ENCODE data around the gene CACNA1C. TPM values are rescaled to one million over a fixed set of nuclear protein-coding genes. Genes with fewer than 3 reads are reported as not detected.

Gene CACNA1C
- total and polyA plus RNA-seq, 8 donors, result 0.31 to 55.8 (median 7.2) TPM

GRCh38 chr12:2376908-2377657, 324.3 kb downstream of the CACNA1C start:
- 53 to 60% (median 57%) methylated on average over 19 to 20 of the region's 20 CpGs for WGBS, 5 donors
- intact Hi-C loops (cut with DNase I; ENCODE audit: low total_unique reads), result no loop called here
- peak in 1 of 2 donors; percentile 56 for DNase-seq
- no peaks in the 10 kb centered on the region for H3K9me3 ChIP-seq
- H3K4me1 ChIP-seq, result peaks cover 0 to 35% (median 0%) of the 10 kb centered on the region in 4 donors
- no peak overlapping the region for H3K4me3 ChIP-seq
- H3K27ac ChIP-seq, result peak overlapping the region in 1 of 5 donors; percentile 37
- TF ChIP-seq POLR2AphosphoS5 (IDR thresholded peaks at IDR 0.05) (no peak), EP300 (IDR thresholded peaks at IDR 0.05) (no peak), CTCF (IDR thresholded peaks at IDR 0.05) (no peak), POLR2A (IDR thresholded peaks at IDR 0.05) (no peak)
- no peaks in the 10 kb centered on the region for H3K27me3 ChIP-seq
- no peaks in the 10 kb centered on the region for H3K36me3 ChIP-seq

DNA sequence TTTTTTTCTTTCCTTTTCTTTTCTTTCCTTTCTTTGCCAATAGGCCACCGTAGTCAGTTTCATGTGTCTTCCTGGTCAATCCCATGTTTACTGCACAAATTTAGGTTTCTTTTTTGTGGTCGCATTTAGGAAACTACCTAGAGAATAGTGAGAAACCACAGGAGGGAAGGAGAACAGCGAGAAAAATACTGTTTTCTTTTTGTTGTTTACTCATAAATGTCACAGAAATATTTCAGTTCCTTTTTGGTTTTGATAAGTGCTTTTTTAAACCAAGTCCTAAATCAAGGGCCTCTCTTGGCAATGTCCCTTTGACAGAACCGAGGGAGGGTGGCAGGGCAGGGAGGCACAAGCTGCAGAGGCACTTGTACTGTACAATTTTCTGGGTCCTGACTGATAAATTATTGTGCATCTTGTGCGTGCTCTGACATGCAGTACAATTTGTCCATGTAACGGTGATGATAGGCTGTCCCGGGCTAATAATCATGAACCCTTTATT, 326.1 kb downstream of the CACNA1C start:
- DNase-seq, result no peak
- Histone ChIP-seq H3K9me3 (no peaks in the 10 kb centered on the region), H3K27ac (peak overlapping the region in 2 of 5 donors; percentile 17 to 37), H3K36me3 (no peaks in the 10 kb centered on the region), H3K4me3 (no peak overlapping the region), H3K27me3 (no peaks in the 10 kb centered on the region), H3K4me1 (peaks cover 0 to 49% (median 4%) of the 10 kb centered on the region in 4 donors)
- intact Hi-C loops (cut with DNase I; ENCODE audit: low total_unique reads), result no loop called here
- 59 to 82% (median 74%) methylated on average over 7 of the region's 7 CpGs for WGBS, 5 donors
- TF ChIP-seq POLR2A (IDR thresholded peaks at IDR 0.05), result no peak
- no peak for TF ChIP-seq EP300 (IDR thresholded peaks at IDR 0.05)

- H3K27ac ChIP-seq, result peak overlapping the region in 1 of 5 donors; percentile 65
- no peak for DNase-seq
- H3K4me1 ChIP-seq, result peaks cover 0 to 65% (median 12%) of the 10 kb centered on the region in 4 donors
- no peaks in the 10 kb centered on the region for H3K9me3 ChIP-seq
- no peaks in the 10 kb centered on the region for H3K36me3 ChIP-seq
- WGBS, 5 donors, result 71 to 88% (median 72%) methylated on average over 2 of the region's 2 CpGs
- H3K27me3 ChIP-seq, result no peaks in the 10 kb centered on the region
- TF ChIP-seq CTCF (IDR thresholded peaks at IDR 0.05), result no peak
- no peak for TF ChIP-seq POLR2A (IDR thresholded peaks at IDR 0.05)
- TF ChIP-seq POLR2AphosphoS5 (IDR thresholded peaks at IDR 0.05), result no peak
- no peak for TF ChIP-seq EP300 (IDR thresholded peaks at IDR 0.05)
- H3K4me3 ChIP-seq, result no peak overlapping the region
- intact Hi-C loops (cut with DNase I; ENCODE audit: low total_unique reads), result no loop called here
Observed at GRCh38 chr12:2380946-2381345, 328.2 kb downstream of the CACNA1C start.

GRCh38 chr12:2382370-2383155, 329.8 kb downstream of the CACNA1C start:
- DNase-seq, result no peak
- Histone ChIP-seq H3K27me3 (no peaks in the 10 kb centered on the region), H3K4me1 (peaks cover 0 to 51% (median 12%) of the 10 kb centered on the region in 4 donors), H3K9me3 (no peaks in the 10 kb centered on the region), H3K4me3 (no peak overlapping the region), H3K36me3 (no peaks in the 10 kb centered on the region), H3K27ac (peak overlapping the region in 4 of 5 donors; percentile 36 to 82 (median 66))
- TF ChIP-seq POLR2AphosphoS5 (IDR thresholded peaks at IDR 0.05), result no peak
- no peak for TF ChIP-seq EP300 (IDR thresholded peaks at IDR 0.05)
- TF ChIP-seq POLR2A (IDR thresholded peaks at IDR 0.05), result no peak
- TF ChIP-seq CTCF (IDR thresholded peaks at IDR 0.05), result no peak
- 57 to 78% (median 73%) methylated on average over 5 of the region's 5 CpGs for WGBS, 5 donors
- intact Hi-C loops (cut with DNase I; ENCODE audit: low total_unique reads), result no loop called here
